ENCODE data around the gene SLC22A4.
A peak's percentile ranks its signal among the peaks of the same experiment; 100 is the strongest.

The SLC22A4 gene

GRCh38 chr5:132271251-132272246 lies 22.6 kb upstream of the SLC22A4 start:
- TF ChIP-seq TAF1 (IDR thresholded peaks at IDR 0.05; ENCODE audit: low read depth), result no peak
- no peak for TF ChIP-seq EGR1 (IDR thresholded peaks at IDR 0.05)
- TF ChIP-seq CREB1 (IDR thresholded peaks at IDR 0.05; ENCODE audit: low read depth), result no peak
- no peak for TF ChIP-seq FOXM1 (IDR thresholded peaks at IDR 0.05; ENCODE audit: borderline replicate concordance, low read depth)
- no peak for TF ChIP-seq MAX (IDR thresholded peaks at IDR 0.05)
- TF ChIP-seq ZBTB7A (IDR thresholded peaks at IDR 0.05; ENCODE audit: low read depth), result no peak
- TF ChIP-seq EP300 (IDR thresholded peaks at IDR 0.05; ENCODE audit: borderline replicate concordance), result no peak
- no peak for TF ChIP-seq NFIC (IDR thresholded peaks at IDR 0.05)
- TF ChIP-seq USF1 (IDR thresholded peaks at IDR 0.05), result no peak
- TF ChIP-seq TEAD4 (IDR thresholded peaks at IDR 0.05), result no peak
- no peak for TF ChIP-seq YY1 (IDR thresholded peaks at IDR 0.05; ENCODE audit: low read depth)

- TF ChIP-seq NFIC (IDR thresholded peaks at IDR 0.05) (no peak), TEAD4 (IDR thresholded peaks at IDR 0.05) (no peak), USF1 (IDR thresholded peaks at IDR 0.05) (no peak), RAD21 (IDR thresholded peaks at IDR 0.05; ENCODE audit: low read depth) (peak; percentile 74), CEBPB (IDR thresholded peaks at IDR 0.05) (no peak)
Measured at GRCh38 chr5:132272311-132273210, 21.6 kb upstream of the SLC22A4 start.

GRCh38 chr5:132273631-132274030 lies 20.6 kb upstream of the SLC22A4 start:
- no peak for TF ChIP-seq TAF1 (IDR thresholded peaks at IDR 0.05; ENCODE audit: low read depth)
- TF ChIP-seq TEAD4 (IDR thresholded peaks at IDR 0.05), result no peak
- no peak for TF ChIP-seq REST (IDR thresholded peaks at IDR 0.05; ENCODE audit: low read depth)
- no peak for TF ChIP-seq RAD21 (IDR thresholded peaks at IDR 0.05; ENCODE audit: low read depth)
- TF ChIP-seq USF1 (IDR thresholded peaks at IDR 0.05), result no peak
- TF ChIP-seq FOXM1 (IDR thresholded peaks at IDR 0.05; ENCODE audit: borderline replicate concordance, low read depth), result no peak
- TF ChIP-seq ZBTB7A (IDR thresholded peaks at IDR 0.05; ENCODE audit: low read depth), result no peak
- no peak for TF ChIP-seq YY1 (IDR thresholded peaks at IDR 0.05; ENCODE audit: low read depth)
- no peak for TF ChIP-seq EP300 (IDR thresholded peaks at IDR 0.05; ENCODE audit: borderline replicate concordance)
- TF ChIP-seq CEBPB (IDR thresholded peaks at IDR 0.05), result no peak
- no peak for TF ChIP-seq CREB1 (IDR thresholded peaks at IDR 0.05; ENCODE audit: low read depth)
- no peak for TF ChIP-seq MAX (IDR thresholded peaks at IDR 0.05)
- TF ChIP-seq NFIC (IDR thresholded peaks at IDR 0.05), result no peak
- no peak for TF ChIP-seq EGR1 (IDR thresholded peaks at IDR 0.05)
- no peak for TF ChIP-seq TCF12 (IDR thresholded peaks at IDR 0.05; ENCODE audit: low read depth)

GRCh38 chr5:132274050-132274792 lies 20.0 kb upstream of the SLC22A4 start:
- no peak for TF ChIP-seq EGR1 (IDR thresholded peaks at IDR 0.05)

GRCh38 chr5:132275367-132276220 lies 18.6 kb upstream of the SLC22A4 start:
- TF ChIP-seq TAF1 (IDR thresholded peaks at IDR 0.05; ENCODE audit: low read depth) (no peak), MAX (IDR thresholded peaks at IDR 0.05) (no peak), ZBTB7A (IDR thresholded peaks at IDR 0.05; ENCODE audit: low read depth) (no peak), REST (IDR thresholded peaks at IDR 0.05; ENCODE audit: low read depth) (no peak), NFIC (IDR thresholded peaks at IDR 0.05) (no peak)

All from Ishikawa (cell line).